ENCODE results near the gene P2RY12. TPM values are rescaled to one million over a fixed set of nuclear protein-coding genes. Genes with fewer than 3 reads are reported as not detected.
"Not testable (repeated sequence)": the region's sequence is repeated elsewhere in the genome, so short reads cannot be mapped to it uniquely, and the experiment has no call there.

P2RY12 gene
- polyA plus RNA-seq, 1 donor from 2014 or later, result not detected

DNA sequence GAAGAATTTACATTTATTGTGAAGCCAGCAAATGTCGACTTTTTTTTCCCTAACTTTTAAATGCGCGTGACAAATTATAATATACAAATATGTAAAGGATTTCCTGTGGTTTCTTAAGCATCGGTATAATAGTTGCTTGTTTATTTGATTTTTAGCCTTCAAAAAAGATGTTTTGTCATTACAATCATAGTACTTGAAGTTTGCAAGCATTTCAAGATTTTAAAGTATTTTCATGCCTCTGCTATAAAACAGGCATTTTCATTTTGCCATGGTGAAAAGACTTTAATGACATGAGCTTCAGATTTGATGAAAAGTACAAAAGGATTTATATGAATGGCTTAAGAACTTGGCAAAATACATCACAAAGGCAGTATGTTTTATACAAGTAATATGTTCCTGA, 9.4 kb upstream of the P2RY12 start:
- Histone ChIP-seq H3K79me2 (replicated peaks; ENCODE audit: insufficient read depth, low read length) (no peaks in the 10 kb centered on the region), H3K36me3 (ENCODE audit: insufficient read depth, low read length) (peaks cover 15% of the 10 kb centered on the region), H3K4me2 (ENCODE audit: low read length) (no peak overlapping the region), H3K9me3 (ENCODE audit: low read length) (no peaks in the 10 kb centered on the region), H3K27me3 (ENCODE audit: insufficient read depth, low read depth, low read length) (no peaks in the 10 kb centered on the region), H3K9me2 (ENCODE audit: insufficient read depth, low read length) (no peaks in the 10 kb centered on the region), H3F3A (ENCODE audit: insufficient read depth, low read length, poor library complexity, severe bottlenecking) (no peaks in the 10 kb centered on the region), H3K9ac (ENCODE audit: low read length) (no peak overlapping the region), H3K27ac (ENCODE audit: low read length) (no peak overlapping the region), H4K20me1 (ENCODE audit: insufficient read depth) (no peaks in the 10 kb centered on the region), H2AFZ (ENCODE audit: low read depth, low read length) (no peak overlapping the region), H3K4me3 (ENCODE audit: low read length) (no peak overlapping the region)
- TF ChIP-seq EP300 (conservative IDR thresholded peaks at IDR 0.05; ENCODE audit: poor library complexity, severe bottlenecking) (no peak), MXI1 (conservative IDR thresholded peaks at IDR 0.05; ENCODE audit: poor library complexity, severe bottlenecking) (no peak), POLR2AphosphoS5 (IDR thresholded peaks at IDR 0.05) (no peak), EZH2 (IDR thresholded peaks at IDR 0.05; ENCODE audit: borderline replicate concordance, insufficient read depth, low read length, poor library complexity, severe bottlenecking) (no peak), RAD21 (conservative IDR thresholded peaks at IDR 0.05) (no peak), SMC3 (conservative IDR thresholded peaks at IDR 0.05; ENCODE audit: poor library complexity) (no peak)
- TF ChIP-seq, protein P1, sequence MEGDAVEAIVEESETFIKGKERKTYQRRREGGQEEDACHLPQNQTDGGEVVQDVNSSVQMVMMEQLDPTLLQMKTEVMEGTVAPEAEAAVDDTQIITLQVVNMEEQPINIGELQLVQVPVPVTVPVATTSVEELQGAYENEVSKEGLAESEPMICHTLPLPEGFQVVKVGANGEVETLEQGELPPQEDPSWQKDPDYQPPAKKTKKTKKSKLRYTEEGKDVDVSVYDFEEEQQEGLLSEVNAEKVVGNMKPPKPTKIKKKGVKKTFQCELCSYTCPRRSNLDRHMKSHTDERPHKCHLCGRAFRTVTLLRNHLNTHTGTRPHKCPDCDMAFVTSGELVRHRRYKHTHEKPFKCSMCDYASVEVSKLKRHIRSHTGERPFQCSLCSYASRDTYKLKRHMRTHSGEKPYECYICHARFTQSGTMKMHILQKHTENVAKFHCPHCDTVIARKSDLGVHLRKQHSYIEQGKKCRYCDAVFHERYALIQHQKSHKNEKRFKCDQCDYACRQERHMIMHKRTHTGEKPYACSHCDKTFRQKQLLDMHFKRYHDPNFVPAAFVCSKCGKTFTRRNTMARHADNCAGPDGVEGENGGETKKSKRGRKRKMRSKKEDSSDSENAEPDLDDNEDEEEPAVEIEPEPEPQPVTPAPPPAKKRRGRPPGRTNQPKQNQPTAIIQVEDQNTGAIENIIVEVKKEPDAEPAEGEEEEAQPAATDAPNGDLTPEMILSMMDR (IDR thresholded peaks at IDR 0.05; ENCODE audit: poor library complexity, severe bottlenecking), result no peak

DNA sequence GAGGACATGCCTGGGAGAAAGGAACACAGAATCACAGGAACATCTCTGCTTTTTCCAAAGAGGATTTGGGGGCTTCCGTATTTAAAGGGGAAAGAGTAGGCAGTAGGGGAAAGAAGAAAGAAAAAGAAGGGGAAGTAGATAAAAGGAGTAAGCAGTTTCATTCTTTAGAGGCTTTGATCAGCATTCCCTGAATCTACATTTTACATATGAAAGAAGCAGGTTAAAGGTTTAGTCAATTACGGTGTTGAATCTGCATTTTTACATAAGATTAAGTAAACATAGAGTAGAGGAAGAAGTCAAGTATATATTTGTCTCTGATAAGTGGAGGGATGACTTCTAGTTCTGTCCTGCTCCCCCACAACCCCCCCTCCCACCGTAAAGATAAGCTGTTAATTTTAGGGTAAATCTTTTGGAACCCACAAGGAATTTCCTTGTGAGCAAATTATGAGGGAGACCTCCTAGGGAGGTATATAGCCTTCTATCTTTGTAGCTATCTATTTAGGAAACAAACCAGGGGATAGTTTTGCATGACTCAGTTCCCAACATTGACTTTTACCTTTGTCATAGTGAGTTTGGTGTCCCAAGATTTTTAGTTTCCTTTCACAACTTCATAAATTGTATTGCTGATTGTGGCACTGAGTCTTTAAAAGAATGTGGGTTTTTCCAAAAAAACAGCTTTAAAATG, 8.7 kb upstream of the P2RY12 start:
- H2AFZ ChIP-seq (ENCODE audit: low read depth, low read length), result no peak overlapping the region

DNA sequence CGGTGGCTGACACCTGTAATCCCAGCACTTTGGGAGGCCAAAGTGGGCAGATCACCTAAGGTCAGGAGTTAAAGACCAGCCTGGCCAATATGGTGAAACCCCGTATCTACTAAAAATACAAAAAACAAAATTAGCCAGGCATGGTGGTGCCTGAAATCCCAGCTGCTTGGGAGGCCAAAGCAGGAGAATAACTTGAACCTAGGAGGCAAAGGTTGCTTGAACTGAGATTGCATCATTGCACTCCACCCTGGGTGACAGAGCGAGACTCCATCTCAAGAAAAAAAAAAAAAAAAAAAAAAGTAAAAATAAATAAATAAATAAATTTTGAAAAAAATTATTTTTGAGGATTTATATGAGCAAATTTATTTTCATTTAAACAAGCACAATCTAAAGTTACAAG, 7.6 kb upstream of the P2RY12 start:
- not testable (repeated sequence) for H3K9me3 ChIP-seq (ENCODE audit: low read length); H2AFZ ChIP-seq (ENCODE audit: low read depth, low read length); H3K4me2 ChIP-seq (ENCODE audit: low read length); H3F3A ChIP-seq (ENCODE audit: insufficient read depth, low read length, poor library complexity, severe bottlenecking); H3K27me3 ChIP-seq (ENCODE audit: insufficient read depth, low read depth, low read length); H3K4me3 ChIP-seq (ENCODE audit: low read length); H3K9me2 ChIP-seq (ENCODE audit: insufficient read depth, low read length); H3K27ac ChIP-seq (ENCODE audit: low read length); H4K20me1 ChIP-seq (ENCODE audit: insufficient read depth); H3K9ac ChIP-seq (ENCODE audit: low read length); H3K79me2 ChIP-seq (replicated peaks; ENCODE audit: insufficient read depth, low read length)
- H3K36me3 ChIP-seq (ENCODE audit: insufficient read depth, low read length), result peaks cover 11% of the 10 kb centered on the region

More for the DNA sequence above, 8.7 kb upstream of the P2RY12 start:
- Histone ChIP-seq H3K27ac (ENCODE audit: low read length) (no peak overlapping the region), H3K4me3 (ENCODE audit: low read length) (no peak overlapping the region), H3K9ac (ENCODE audit: low read length) (no peak overlapping the region), H4K20me1 (ENCODE audit: insufficient read depth) (no peaks in the 10 kb centered on the region), H3K27me3 (ENCODE audit: insufficient read depth, low read depth, low read length) (no peaks in the 10 kb centered on the region), H3K9me3 (ENCODE audit: low read length) (no peaks in the 10 kb centered on the region), H3K9me2 (ENCODE audit: insufficient read depth, low read length) (no peaks in the 10 kb centered on the region), H3K79me2 (replicated peaks; ENCODE audit: insufficient read depth, low read length) (no peaks in the 10 kb centered on the region), H3K4me2 (ENCODE audit: low read length) (no peak overlapping the region), H3K36me3 (ENCODE audit: insufficient read depth, low read length) (peaks cover 13% of the 10 kb centered on the region), H3F3A (ENCODE audit: insufficient read depth, low read length, poor library complexity, severe bottlenecking) (no peaks in the 10 kb centered on the region)
- TF ChIP-seq POLR2AphosphoS5 (IDR thresholded peaks at IDR 0.05) (no peak), EZH2 (IDR thresholded peaks at IDR 0.05; ENCODE audit: borderline replicate concordance, insufficient read depth, low read length, poor library complexity, severe bottlenecking) (no peak), TAF1 (IDR thresholded peaks at IDR 0.05; ENCODE audit: low read depth) (no peak), RAD21 (conservative IDR thresholded peaks at IDR 0.05) (no peak), SMC3 (conservative IDR thresholded peaks at IDR 0.05; ENCODE audit: poor library complexity) (no peak), EP300 (conservative IDR thresholded peaks at IDR 0.05; ENCODE audit: poor library complexity, severe bottlenecking) (no peak), MXI1 (conservative IDR thresholded peaks at IDR 0.05; ENCODE audit: poor library complexity, severe bottlenecking) (no peak)
- TF ChIP-seq, protein P1 (IDR thresholded peaks at IDR 0.05; ENCODE audit: poor library complexity, severe bottlenecking), result no peak
- TF ChIP-seq, protein P2, sequence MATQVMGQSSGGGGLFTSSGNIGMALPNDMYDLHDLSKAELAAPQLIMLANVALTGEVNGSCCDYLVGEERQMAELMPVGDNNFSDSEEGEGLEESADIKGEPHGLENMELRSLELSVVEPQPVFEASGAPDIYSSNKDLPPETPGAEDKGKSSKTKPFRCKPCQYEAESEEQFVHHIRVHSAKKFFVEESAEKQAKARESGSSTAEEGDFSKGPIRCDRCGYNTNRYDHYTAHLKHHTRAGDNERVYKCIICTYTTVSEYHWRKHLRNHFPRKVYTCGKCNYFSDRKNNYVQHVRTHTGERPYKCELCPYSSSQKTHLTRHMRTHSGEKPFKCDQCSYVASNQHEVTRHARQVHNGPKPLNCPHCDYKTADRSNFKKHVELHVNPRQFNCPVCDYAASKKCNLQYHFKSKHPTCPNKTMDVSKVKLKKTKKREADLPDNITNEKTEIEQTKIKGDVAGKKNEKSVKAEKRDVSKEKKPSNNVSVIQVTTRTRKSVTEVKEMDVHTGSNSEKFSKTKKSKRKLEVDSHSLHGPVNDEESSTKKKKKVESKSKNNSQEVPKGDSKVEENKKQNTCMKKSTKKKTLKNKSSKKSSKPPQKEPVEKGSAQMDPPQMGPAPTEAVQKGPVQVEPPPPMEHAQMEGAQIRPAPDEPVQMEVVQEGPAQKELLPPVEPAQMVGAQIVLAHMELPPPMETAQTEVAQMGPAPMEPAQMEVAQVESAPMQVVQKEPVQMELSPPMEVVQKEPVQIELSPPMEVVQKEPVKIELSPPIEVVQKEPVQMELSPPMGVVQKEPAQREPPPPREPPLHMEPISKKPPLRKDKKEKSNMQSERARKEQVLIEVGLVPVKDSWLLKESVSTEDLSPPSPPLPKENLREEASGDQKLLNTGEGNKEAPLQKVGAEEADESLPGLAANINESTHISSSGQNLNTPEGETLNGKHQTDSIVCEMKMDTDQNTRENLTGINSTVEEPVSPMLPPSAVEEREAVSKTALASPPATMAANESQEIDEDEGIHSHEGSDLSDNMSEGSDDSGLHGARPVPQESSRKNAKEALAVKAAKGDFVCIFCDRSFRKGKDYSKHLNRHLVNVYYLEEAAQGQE (IDR thresholded peaks at IDR 0.05; ENCODE audit: borderline replicate concordance), result no peak
